Trophoblast cell (in vitro differentiated cells and primary cell): ENCODE results near the gene MAN1A1.

Experiments
- DNase-seq, 2 donors: peaks; one replicate each; pipeline ENCODE4 v3.0.0-alpha.2; 2016
- H2AFZ ChIP-seq: 2 replicates; pipeline ENCODE4 v1.6.1; 2013; ENCODE audit warnings: low read length, moderate library complexity, mild to moderate bottlenecking; ENCODE audit not compliant: insufficient read depth, poor library complexity
- H2AK5ac ChIP-seq: 2 replicates; pipeline ENCODE4 v1.6.1; 2013; ENCODE audit warnings: mild to moderate bottlenecking, low read length
- H2BK120ac ChIP-seq: 2 replicates; pipeline ENCODE4 v1.6.1; 2013; ENCODE audit warnings: low read length, mild to moderate bottlenecking, moderate library complexity; ENCODE audit not compliant: insufficient read depth, poor library complexity
- H2BK12ac ChIP-seq: 2 replicates; pipeline ENCODE4 v1.6.1; 2013; ENCODE audit warnings: mild to moderate bottlenecking, low read length, moderate library complexity
- H2BK5ac ChIP-seq: 2 replicates; pipeline ENCODE4 v1.6.1; 2013; ENCODE audit warnings: low read length, low read depth, moderate library complexity, mild to moderate bottlenecking; ENCODE audit not compliant: poor library complexity
- H3K14ac ChIP-seq: 2 replicates; pipeline ENCODE4 v1.6.1; 2013; ENCODE audit warnings: mild to moderate bottlenecking, low read length
- H3K18ac ChIP-seq: 2 replicates; pipeline ENCODE4 v1.6.1; 2013; ENCODE audit warnings: mild to moderate bottlenecking, low read length
- H3K23ac ChIP-seq: 2 replicates; pipeline ENCODE4 v1.6.1; 2013; ENCODE audit warnings: low read length
- H3K27ac ChIP-seq: 2 replicates; pipeline ENCODE4 v1.5.1; 2013; ENCODE audit warnings: low read depth, mild to moderate bottlenecking, inconsistent platforms, low read length, moderate library complexity
- H3K27me3 ChIP-seq: 2 replicates; pipeline ENCODE4 v1.6.1; 2013; ENCODE audit warnings: inconsistent platforms, mild to moderate bottlenecking, low read length, moderate library complexity; ENCODE audit not compliant: insufficient read depth
- H3K36me3 ChIP-seq, 2 experiments: 1 replicate in 1 of 2; 2 replicates in 1 of 2; pipeline ENCODE4 v1.6.1; 2013; ENCODE audit warnings: low read length in 2 of 2, mild to moderate bottlenecking in 2 of 2, moderate library complexity in 1 of 2; ENCODE audit not compliant: insufficient read depth in 2 of 2, control insufficient read depth in 1 of 2
- H3K4ac ChIP-seq: 2 replicates; pipeline ENCODE4 v1.6.1; 2013; ENCODE audit warnings: low read depth, mild to moderate bottlenecking, low read length, moderate library complexity
- H3K4me1 ChIP-seq, 2 experiments: 1 replicate in 1 of 2; 2 replicates in 1 of 2; pipeline ENCODE4 v1.6.1; 2013; ENCODE audit warnings: low read length in 2 of 2, mild to moderate bottlenecking in 2 of 2, moderate library complexity in 1 of 2; ENCODE audit not compliant: insufficient read depth in 2 of 2, control insufficient read depth in 1 of 2
- H3K4me2 ChIP-seq: 2 replicates; pipeline ENCODE4 v1.6.1; 2013; ENCODE audit warnings: inconsistent platforms, mild to moderate bottlenecking, low read length, moderate library complexity
- H3K4me3 ChIP-seq: 2 replicates; pipeline ENCODE4 v1.5.1; 2013; ENCODE audit warnings: mild to moderate bottlenecking, low read depth, low read length, inconsistent platforms
- H3K79me1 ChIP-seq: one replicate; pipeline ENCODE4 v1.6.1; 2013; ENCODE audit warnings: low read length
- H3K79me2 ChIP-seq: 2 replicates; pipeline ENCODE4 v1.6.1; 2013; ENCODE audit warnings: low read length, mild to moderate bottlenecking; ENCODE audit not compliant: control insufficient read depth, insufficient read depth, poor library complexity
- H3K9ac ChIP-seq: 2 replicates; pipeline ENCODE4 v1.6.1; 2013; ENCODE audit warnings: mild to moderate bottlenecking, low read length
- H3K9me3 ChIP-seq: 2 replicates; pipeline ENCODE4 v1.6.1; 2013; ENCODE audit warnings: low read depth, mild to moderate bottlenecking, control low read depth, inconsistent platforms, low read length; ENCODE audit not compliant: insufficient read depth
- H4K12ac ChIP-seq: 2 replicates; pipeline ENCODE4 v1.6.1; 2013; ENCODE audit warnings: low read depth, mild to moderate bottlenecking, low read length, moderate library complexity
- H4K8ac ChIP-seq: 2 replicates; pipeline ENCODE4 v1.6.1; 2013; ENCODE audit warnings: low read depth, mild to moderate bottlenecking, low read length, moderate library complexity
- H4K91ac ChIP-seq: one replicate; pipeline ENCODE4 v1.6.1; 2013; ENCODE audit warnings: low read depth, mild to moderate bottlenecking, low read length, moderate library complexity
- WGBS: extraction: QIAGEN DNeasy Blood & Tissue Kit; methylation state at CpG from one replicate; pipeline ENCODE4 v1.1.7; 2013; ENCODE audit warnings: missing lambda C conversion rate; ENCODE audit not compliant: insufficient read length, insufficient coverage; ENCODE audit errors: extremely low coverage; 5-methylcytosine and 5-hydroxymethylcytosine counted together

Gene MAN1A1

DNA sequence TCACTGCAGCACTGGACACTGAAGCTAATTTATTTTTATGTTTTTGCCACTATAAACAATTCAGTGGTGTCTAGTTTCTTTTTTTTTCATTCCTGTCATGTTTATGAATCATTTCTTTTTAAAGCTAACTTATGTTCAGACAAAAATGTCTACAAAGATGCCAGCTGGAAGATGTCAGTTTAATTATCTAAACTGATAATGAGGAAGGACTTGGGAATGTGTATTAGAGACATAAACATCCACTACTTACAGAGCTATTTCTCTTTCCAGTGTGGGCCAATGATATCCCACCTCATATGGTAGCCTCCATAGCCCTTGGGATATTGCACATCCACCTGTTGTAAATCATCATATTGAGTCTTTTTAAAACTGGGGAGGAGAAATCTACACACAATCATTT, 139.0 kb downstream of the MAN1A1 start:
- Histone ChIP-seq H2BK5ac (no peak overlapping the region), H3K9me3 (no peaks in the 10 kb centered on the region), H3K4me3 (no peak overlapping the region), H3K36me3 (no peaks in the 10 kb centered on the region), H3K79me1 (no peaks in the 10 kb centered on the region), H3K23ac (no peak overlapping the region), H4K91ac (no peak overlapping the region), H3K14ac (no peak overlapping the region), H3K4ac (no peak overlapping the region), H2BK12ac (no peak overlapping the region), H3K18ac (no peak overlapping the region), H2AK5ac (no peak overlapping the region), H2AFZ (no peak overlapping the region), H3K4me2 (no peak overlapping the region), H3K9ac (no peak overlapping the region), H3K27ac (no peak overlapping the region), H2BK120ac (no peak overlapping the region), H3K79me2 (no peaks in the 10 kb centered on the region), H4K8ac (no peak overlapping the region), H3K4me1 (no peaks in the 10 kb centered on the region), H4K12ac (no peak overlapping the region), H3K27me3 (no peaks in the 10 kb centered on the region)
- DNase-seq, result no peak

DNA sequence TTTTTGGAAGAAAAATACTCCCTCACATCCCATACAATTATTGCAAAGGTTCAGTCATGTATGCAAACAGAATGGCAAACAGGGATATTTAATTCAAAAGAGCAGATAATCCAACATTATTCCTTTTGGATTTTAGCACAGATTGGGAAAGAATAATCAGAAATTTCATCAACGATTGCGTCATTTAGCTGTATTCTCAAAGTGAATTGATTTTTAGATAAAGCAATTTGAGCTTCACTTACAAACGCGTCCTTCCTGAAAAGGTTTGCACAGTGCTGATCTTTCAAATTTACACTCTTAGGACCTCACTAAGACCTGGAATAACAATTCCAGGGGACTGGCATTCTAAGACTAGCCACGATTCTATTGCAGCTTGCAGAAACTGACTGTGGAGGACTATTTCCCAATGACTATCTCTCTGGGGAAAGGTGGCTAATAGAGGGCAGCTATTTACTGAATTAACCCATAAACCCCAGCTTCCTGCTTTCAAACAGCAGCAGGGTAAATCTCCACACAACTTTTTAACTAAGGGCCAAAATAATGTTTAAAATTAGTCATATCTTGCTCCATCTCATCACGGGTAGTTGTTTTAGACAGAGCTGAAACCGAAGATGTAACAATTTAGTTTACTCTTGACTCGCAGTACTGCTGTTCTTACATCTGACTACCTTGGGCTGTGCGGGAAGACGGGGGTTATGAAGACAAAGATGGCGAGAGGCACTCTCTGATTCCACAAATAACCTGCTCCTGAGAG, 139.9 kb downstream of the MAN1A1 start:
- Histone ChIP-seq H3K4me2 (no peak overlapping the region), H3K18ac (no peak overlapping the region), H4K8ac (no peak overlapping the region), H3K36me3 (no peaks in the 10 kb centered on the region), H2BK120ac (no peak overlapping the region), H3K79me1 (no peaks in the 10 kb centered on the region), H3K27me3 (no peaks in the 10 kb centered on the region), H3K27ac (no peak overlapping the region), H3K79me2 (no peaks in the 10 kb centered on the region), H3K23ac (no peak overlapping the region), H3K4me3 (no peak overlapping the region), H3K4me1 (no peaks in the 10 kb centered on the region), H3K4ac (no peak overlapping the region), H4K12ac (no peak overlapping the region), H4K91ac (no peak overlapping the region), H2AFZ (no peak overlapping the region), H3K9ac (no peak overlapping the region), H3K9me3 (no peaks in the 10 kb centered on the region), H2AK5ac (no peak overlapping the region), H2BK12ac (no peak overlapping the region), H2BK5ac (no peak overlapping the region), H3K14ac (no peak overlapping the region)
- no CpG with 5 or more reads among the region's 11 CpGs for WGBS
- DNase-seq, result peak in 1 of 2 donors; percentile 53

DNA sequence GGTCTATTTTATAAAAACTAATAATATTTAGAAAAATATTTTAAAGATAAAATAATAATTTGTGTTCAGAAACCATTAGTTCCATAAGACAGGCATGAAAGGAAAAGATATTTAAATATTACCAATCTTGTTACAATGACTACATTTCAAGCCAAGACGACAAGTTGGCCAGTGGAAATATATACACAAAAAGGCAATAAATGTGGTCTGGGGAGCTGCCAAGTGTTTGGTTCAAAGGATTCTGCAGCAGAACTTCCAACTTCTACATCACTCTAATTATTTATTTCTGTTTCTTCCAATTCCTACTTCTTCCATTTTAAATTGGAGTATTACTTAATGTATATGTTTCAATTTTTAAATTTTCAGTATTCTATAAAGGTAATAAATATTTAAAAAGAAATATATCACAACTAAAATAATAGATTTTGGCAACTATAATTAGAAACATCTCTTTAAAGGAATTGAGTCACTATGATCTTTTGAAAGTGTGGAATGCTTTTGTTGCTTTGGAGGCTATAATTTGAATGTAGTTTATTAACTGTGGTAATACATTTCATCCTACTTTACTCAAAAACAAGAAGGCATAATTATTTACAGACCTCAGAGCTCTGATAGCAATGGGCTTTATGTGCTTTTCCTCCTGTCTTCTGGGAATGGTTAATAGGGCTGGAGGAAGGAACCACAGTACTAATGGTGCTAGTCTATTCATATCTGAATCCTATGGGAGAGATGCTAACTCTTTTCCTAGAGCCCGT, 141.4 kb downstream of the MAN1A1 start:
- no peak overlapping the region for H3K9ac ChIP-seq
- no peaks in the 10 kb centered on the region for H3K27me3 ChIP-seq
- H3K4me3 ChIP-seq, result no peak overlapping the region
- no peaks in the 10 kb centered on the region for H3K9me3 ChIP-seq
- no peaks in the 10 kb centered on the region for H3K79me2 ChIP-seq
- H4K12ac ChIP-seq, result no peak overlapping the region
- no peak overlapping the region for H4K91ac ChIP-seq
- H3K18ac ChIP-seq, result no peak overlapping the region
- H3K4me1 ChIP-seq, result no peaks in the 10 kb centered on the region
- DNase-seq, result no peak
- H3K14ac ChIP-seq, result no peak overlapping the region
- H3K27ac ChIP-seq, result no peak overlapping the region
- WGBS, result no CpG with 5 or more reads among the region's 2 CpGs
- H2BK12ac ChIP-seq, result no peak overlapping the region
- H2BK120ac ChIP-seq, result no peak overlapping the region
- peaks cover 2 to 6% of the 10 kb centered on the region in 2 experiments for H3K36me3 ChIP-seq
- H3K4me2 ChIP-seq, result no peak overlapping the region
- no peak overlapping the region for H2AFZ ChIP-seq
- H3K4ac ChIP-seq, result no peak overlapping the region
- no peak overlapping the region for H2BK5ac ChIP-seq
- H3K79me1 ChIP-seq, result no peaks in the 10 kb centered on the region
- no peak overlapping the region for H2AK5ac ChIP-seq
- no peak overlapping the region for H4K8ac ChIP-seq
- no peak overlapping the region for H3K23ac ChIP-seq

DNA sequence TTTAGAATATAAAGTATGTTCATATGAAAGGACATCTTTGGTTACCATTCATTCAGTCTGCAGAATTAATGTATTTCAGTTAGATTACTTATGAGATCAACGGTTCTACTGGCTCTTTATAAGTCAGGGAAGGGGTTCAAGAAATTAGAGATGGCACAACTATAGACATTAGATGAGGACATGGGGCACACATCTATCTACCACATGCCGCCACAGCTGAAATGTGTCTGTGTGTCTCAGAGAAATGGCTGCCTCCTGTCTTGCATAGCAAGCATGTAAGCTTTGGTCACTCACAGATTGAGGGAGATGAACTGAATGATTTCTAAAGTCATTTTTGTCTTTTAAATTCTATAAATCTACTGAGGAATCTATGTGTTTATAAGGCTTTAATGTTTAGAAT, 142.2 kb downstream of the MAN1A1 start:
- no peak overlapping the region for H4K12ac ChIP-seq
- no peak overlapping the region for H4K91ac ChIP-seq
- no peak overlapping the region for H2BK5ac ChIP-seq
- no peak overlapping the region for H3K9ac ChIP-seq
- H3K4me1 ChIP-seq, result no peaks in the 10 kb centered on the region
- no peak overlapping the region for H2AFZ ChIP-seq
- no peak overlapping the region for H3K4ac ChIP-seq
- H2BK120ac ChIP-seq, result no peak overlapping the region
- H2BK12ac ChIP-seq, result no peak overlapping the region
- no peak overlapping the region for H3K27ac ChIP-seq
- no peak overlapping the region for H3K4me2 ChIP-seq
- H3K79me1 ChIP-seq, result no peaks in the 10 kb centered on the region
- H3K79me2 ChIP-seq, result no peaks in the 10 kb centered on the region
- H4K8ac ChIP-seq, result no peak overlapping the region
- no CpG with 5 or more reads among the region's 2 CpGs for WGBS
- H3K14ac ChIP-seq, result no peak overlapping the region
- H3K36me3 ChIP-seq, result peaks cover 3 to 10% of the 10 kb centered on the region in 2 experiments
- no peaks in the 10 kb centered on the region for H3K9me3 ChIP-seq
- no peak for DNase-seq
- H3K4me3 ChIP-seq, result no peak overlapping the region
- H2AK5ac ChIP-seq, result no peak overlapping the region
- H3K18ac ChIP-seq, result no peak overlapping the region
- no peak overlapping the region for H3K23ac ChIP-seq
- H3K27me3 ChIP-seq, result no peaks in the 10 kb centered on the region
